Measurements from ENCODE around the gene TTLL10.

TTLL10 gene

GRCh38 chr1:1207571-1207892 lies 33.9 kb downstream of the TTLL10 start:
- no peak for DNase-seq

- DNase-seq: peak; percentile 40 to 65 (median 54)
Observed at GRCh38 chr1:1208713-1209433, 35.2 kb downstream of the TTLL10 start.

- no peak for DNase-seq
Observed at GRCh38 chr1:1210726-1211540, 37.3 kb downstream of the TTLL10 start.

GRCh38 chr1:1211541-1212441 lies 38.1 kb downstream of the TTLL10 start:
- DNase-seq: no peak

- DNase-seq: peak; percentile 39 to 79 (median 62)
Observed at GRCh38 chr1:1212780-1213344, 39.2 kb downstream of the TTLL10 start.

GRCh38 chr1:1213345-1214265 lies 39.9 kb downstream of the TTLL10 start, which contains the start of gene TNFRSF4:
Gene TNFRSF4, minus strand, starts transcription at chr1:1214153. Its CDS starts 26 bp downstream, at chr1:1214127.
- DNase-seq: peak in 1 of 4 experiments; percentile 27

- no peak for DNase-seq
Observed at GRCh38 chr1:1215080-1215676, 41.5 kb downstream of the TTLL10 start.

GRCh38 chr1:1215881-1216605 lies 42.4 kb downstream of the TTLL10 start:
- no peak for DNase-seq

- no peak for DNase-seq
Observed at GRCh38 chr1:1216770-1217620, 43.3 kb downstream of the TTLL10 start.

- no peak for DNase-seq
Observed at GRCh38 chr1:1217621-1218523, 44.2 kb downstream of the TTLL10 start.

GRCh38 chr1:1218524-1219200 lies 45.0 kb downstream of the TTLL10 start:
- DNase-seq: no peak

GRCh38 chr1:1219341-1219740 lies 45.7 kb downstream of the TTLL10 start:
- DNase-seq: no peak

GRCh38 chr1:1220197-1220596 lies 46.5 kb downstream of the TTLL10 start:
- DNase-seq: no peak

GRCh38 chr1:1221887-1222574 lies 48.4 kb downstream of the TTLL10 start:
- DNase-seq: no peak

GRCh38 chr1:1222575-1223225 lies 49.0 kb downstream of the TTLL10 start:
- no peak for DNase-seq

GRCh38 chr1:1223321-1223720 lies 49.6 kb downstream of the TTLL10 start:
- DNase-seq: no peak
